ENCODE measurements around the gene STAB2. TPM values are rescaled to one million over a fixed set of nuclear protein-coding genes. Genes with fewer than 3 reads are reported as not detected.

The STAB2 gene
- total RNA-seq, 4 donors from 2014 or later = 0.53 to 0.83 (median 0.69) TPM

DNA sequence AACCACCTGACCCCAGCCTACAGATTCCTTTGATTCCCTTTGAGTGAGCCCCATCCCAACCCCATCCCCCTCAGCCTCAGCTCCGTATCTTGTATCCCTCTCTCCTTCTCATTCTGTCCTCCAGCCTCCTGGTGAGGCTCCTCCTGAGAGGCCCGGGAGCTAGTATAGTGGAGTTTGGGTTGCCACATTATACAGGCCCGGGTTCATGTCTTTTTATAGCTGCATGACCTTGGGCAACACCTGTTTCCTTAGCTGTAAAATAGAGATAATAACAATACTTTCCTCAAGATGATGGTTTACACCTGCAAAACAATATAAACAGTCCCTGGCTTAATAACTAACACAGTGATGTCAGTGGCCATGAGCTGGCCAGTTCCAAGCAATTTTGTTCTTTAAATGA lies 89.8 kb downstream of the STAB2 start:
- no peaks in the 10 kb centered on the region for H3K36me3 ChIP-seq
- H3K4me1 ChIP-seq = peaks cover 0 to 40% (median 6%) of the 10 kb centered on the region in 4 donors
- peak overlapping the region in 3 of 4 donors; percentile 17 to 84 (median 57) for H3K27ac ChIP-seq
- no peaks in the 10 kb centered on the region for H3K27me3 ChIP-seq
- peak in 1 of 3 donors; percentile 54 for DNase-seq
- no peak for TF ChIP-seq CTCF (IDR thresholded peaks at IDR 0.05)
- H3K4me3 ChIP-seq = no peak overlapping the region
- no peaks in the 10 kb centered on the region for H3K9me3 ChIP-seq

- no peak overlapping the region for H3K4me3 ChIP-seq
- H3K27me3 ChIP-seq = no peaks in the 10 kb centered on the region
- peak overlapping the region in 3 of 4 donors; percentile 17 to 84 (median 57) for H3K27ac ChIP-seq
- TF ChIP-seq POLR2A (IDR thresholded peaks at IDR 0.05) (no peak), CTCF (IDR thresholded peaks at IDR 0.05) (peak in 1 of 6 experiments; percentile 17)
- H3K36me3 ChIP-seq = no peaks in the 10 kb centered on the region
- DNase-seq = peak in 2 of 3 donors; percentile 68 to 69
- no peaks in the 10 kb centered on the region for H3K9me3 ChIP-seq
- H3K4me1 ChIP-seq = peaks cover 0 to 36% (median 5%) of the 10 kb centered on the region in 4 donors
These were observed 90.3 kb downstream of the STAB2 start for GRCh38 chr12:103677341-103677740.

- Histone ChIP-seq H3K4me3 (no peak overlapping the region), H3K27ac (peak overlapping the region in 2 of 4 donors; percentile 57 to 84), H3K9me3 (no peaks in the 10 kb centered on the region), H3K27me3 (no peaks in the 10 kb centered on the region), H3K4me1 (peaks cover 0 to 33% (median 5%) of the 10 kb centered on the region in 4 donors), H3K36me3 (no peaks in the 10 kb centered on the region)
- DNase-seq = no peak
- no peak for TF ChIP-seq CTCF (IDR thresholded peaks at IDR 0.05)
- no peak for TF ChIP-seq POLR2A (IDR thresholded peaks at IDR 0.05)
These were observed 90.8 kb downstream of the STAB2 start for GRCh38 chr12:103677905-103678304.

DNA sequence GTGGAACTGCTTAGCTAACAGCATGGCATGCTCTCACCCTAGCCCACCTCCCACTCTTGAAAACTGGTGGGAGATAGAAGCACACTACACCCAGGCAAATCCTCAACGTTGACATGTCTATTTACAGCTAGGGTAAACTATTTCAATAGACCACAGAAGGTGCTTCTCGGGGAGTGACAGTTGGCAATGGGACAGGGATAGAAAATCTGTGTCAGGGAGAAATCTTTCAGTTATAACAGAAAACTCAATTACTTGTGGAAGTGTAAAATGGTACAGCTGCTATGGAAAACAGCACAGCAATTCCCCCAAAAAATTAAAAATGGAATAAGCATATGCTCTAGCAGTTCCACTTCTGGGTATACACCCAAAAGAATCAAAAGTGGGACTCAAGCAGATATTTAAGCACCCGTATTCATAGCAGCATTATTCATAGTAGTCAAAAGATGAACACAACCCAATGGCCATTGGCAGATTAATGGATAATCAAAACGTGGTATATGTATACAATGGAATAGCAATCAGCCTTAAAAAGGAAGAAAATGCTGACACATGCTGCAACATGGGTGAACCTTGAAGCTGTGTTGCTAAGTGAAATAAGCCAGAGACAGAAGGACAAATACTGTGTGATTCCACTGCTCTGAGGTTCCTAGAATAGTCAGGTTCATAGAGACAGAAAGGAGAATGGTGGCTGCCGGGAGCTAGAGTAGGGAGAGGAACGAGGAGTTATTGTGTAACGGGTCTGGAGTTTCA lies 92.5 kb downstream of the STAB2 start:
- peaks cover 0 to 23% (median 0%) of the 10 kb centered on the region in 4 donors for H3K4me1 ChIP-seq
- no peak overlapping the region for H3K4me3 ChIP-seq
- TF ChIP-seq POLR2A (IDR thresholded peaks at IDR 0.05) (no peak), CTCF (IDR thresholded peaks at IDR 0.05) (no peak)
- H3K9me3 ChIP-seq = no peaks in the 10 kb centered on the region
- DNase-seq = no peak
- no peak overlapping the region for H3K27ac ChIP-seq
- no peaks in the 10 kb centered on the region for H3K27me3 ChIP-seq
- H3K36me3 ChIP-seq = no peaks in the 10 kb centered on the region

- Histone ChIP-seq H3K36me3 (no peaks in the 10 kb centered on the region), H3K9me3 (no peaks in the 10 kb centered on the region), H3K4me1 (peaks cover 0 to 23% (median 0%) of the 10 kb centered on the region in 4 donors), H3K27ac (no peak overlapping the region), H3K4me3 (no peak overlapping the region), H3K27me3 (no peaks in the 10 kb centered on the region)
- TF ChIP-seq CTCF (IDR thresholded peaks at IDR 0.05) = no peak
- TF ChIP-seq POLR2A (IDR thresholded peaks at IDR 0.05) = no peak
- DNase-seq = peak in 1 of 3 donors; percentile 49
These were observed 93.6 kb downstream of the STAB2 start for GRCh38 chr12:103680591-103681141.
